NCI-H1694 (cell line): ENCODE data around the gene ABCF2.

Experiments used
- DNase-seq: peaks from one replicate; lab custom pipeline; 2025; lab: John Stamatoyannopoulos, UW

ABCF2 gene

GRCh38 chr7:151252961-151253711 is 26.1 kb upstream of the ABCF2 start:
- DNase-seq: no peak

- DNase-seq: no peak
Measured at GRCh38 chr7:151252561-151252835, 25.5 kb upstream of the ABCF2 start.

GRCh38 chr7:151251689-151252560 is 24.9 kb upstream of the ABCF2 start:
- DNase-seq: no peak

- DNase-seq: no peak
Measured at GRCh38 chr7:151251328-151251688, 24.3 kb upstream of the ABCF2 start.

- no peak for DNase-seq
Measured at GRCh38 chr7:151250181-151251132, 23.5 kb upstream of the ABCF2 start.

GRCh38 chr7:151249732-151250072 is 22.7 kb upstream of the ABCF2 start:
- no peak for DNase-seq

GRCh38 chr7:151249034-151249731 is 22.2 kb upstream of the ABCF2 start:
- DNase-seq: no peak

GRCh38 chr7:151248346-151249033 is 21.5 kb upstream of the ABCF2 start, which contains the start of gene SMARCD3:
SMARCD3 (minus strand) TSS chr7:151248694; CDS start chr7:151248562, 132 bp downstream.
- peak; percentile 26 for DNase-seq

- no peak for DNase-seq
Measured at GRCh38 chr7:151247611-151248345, 20.8 kb upstream of the ABCF2 start.

- DNase-seq: no peak
Measured at GRCh38 chr7:151246851-151247580, 20.0 kb upstream of the ABCF2 start.

- no peak for DNase-seq
Measured at GRCh38 chr7:151246102-151246850, 19.3 kb upstream of the ABCF2 start.

- no peak for DNase-seq
Measured at GRCh38 chr7:151245360-151246101, 18.5 kb upstream of the ABCF2 start.

GRCh38 chr7:151244841-151245346 is 17.9 kb upstream of the ABCF2 start:
- DNase-seq: no peak

- peak; percentile 90 for DNase-seq
Measured at GRCh38 chr7:151244196-151244840, 17.3 kb upstream of the ABCF2 start.

- DNase-seq: peak; percentile 85
Measured at GRCh38 chr7:151243408-151244195, 16.6 kb upstream of the ABCF2 start.

- no peak for DNase-seq
Measured at GRCh38 chr7:151243045-151243349, 16.0 kb upstream of the ABCF2 start.
